GM20431 (cell line): Measurements from ENCODE around the gene AVPI1.
"Not testable (repeated sequence)": the region's sequence is repeated elsewhere in the genome, so short reads cannot be mapped to it uniquely, and the experiment has no call there.

Experiments
- in situ Hi-C: fragments of 300-500 bp; cut with MseI, MboI; formaldehyde crosslinking; loops from one replicate; pipeline ENCODE4 v1.15.0; 2020; ENCODE audit warnings: low sequenced_read_pairs; ENCODE audit not compliant: unreplicated experiment

AVPI1 gene

GRCh38 chr10:97643441-97643985 is 43.5 kb downstream of the AVPI1 start:
- in situ Hi-C loops = no loop called here

- in situ Hi-C loops = not testable (repeated sequence)
Measured at GRCh38 chr10:97642471-97643159, 44.4 kb downstream of the AVPI1 start.

GRCh38 chr10:97640868-97641811 is 45.9 kb downstream of the AVPI1 start:
- in situ Hi-C loops = no loop called here

GRCh38 chr10:97640174-97640867 is 46.7 kb downstream of the AVPI1 start, which contains the start of gene PI4K2A:
TSS of gene PI4K2A (plus strand) at chr10:97640671. CDS start at chr10:97640743, 72 bp downstream.
- in situ Hi-C loops = no loop called here

GRCh38 chr10:97639090-97639489 is 48.0 kb downstream of the AVPI1 start:
- in situ Hi-C loops = not testable (repeated sequence)

GRCh38 chr10:97635577-97635976 is 51.5 kb downstream of the AVPI1 start:
- in situ Hi-C loops = no loop called here

GRCh38 chr10:97633921-97634320 is 53.1 kb downstream of the AVPI1 start:
- in situ Hi-C loops = no loop called here

GRCh38 chr10:97632949-97633884 is 53.8 kb downstream of the AVPI1 start, which contains the start of gene MORN4:
TSS of gene MORN4 (minus strand) at chr10:97633500. CDS start at chr10:97619653, 13,847 bp downstream.
- in situ Hi-C loops = no loop called here

GRCh38 chr10:97631098-97631497 is 55.9 kb downstream of the AVPI1 start:
- in situ Hi-C loops = no loop called here

GRCh38 chr10:97629289-97629688 is 57.8 kb downstream of the AVPI1 start:
- in situ Hi-C loops = no loop called here

- in situ Hi-C loops = no loop called here
Measured at GRCh38 chr10:97628228-97628627, 58.8 kb downstream of the AVPI1 start.

- in situ Hi-C loops = no loop called here
Measured at GRCh38 chr10:97627731-97628130, 59.3 kb downstream of the AVPI1 start.
